Vagina (tissue), 2 donors: Measurements from ENCODE around the gene INTS6. TPM values are rescaled to one million over a fixed set of nuclear protein-coding genes. Genes with fewer than 3 reads are reported as not detected.
"Not testable (repeated sequence)": the region's sequence is repeated elsewhere in the genome, so short reads cannot be mapped to it uniquely, and the experiment has no call there.

Source experiments
- DNase-seq, 2 donors: peaks; one replicate each; pipeline ENCODE4 v3.0.0-alpha.2; 2017; ENCODE audit errors: extremely low spot score in 2 of 2
- H3K27ac ChIP-seq: fragments of 200-600 bp; sonication (generic); one replicate; pipeline ENCODE4 v1.5.1; 2019
- H3K27me3 ChIP-seq: fragments of 200-600 bp; sonication (generic); one replicate; pipeline ENCODE4 v1.5.1; 2019
- H3K36me3 ChIP-seq, 2 donors: fragments of 200-600 bp; sonication (generic); one replicate each; pipeline ENCODE4 v1.5.1; 2017 to 2019
- H3K4me1 ChIP-seq: fragments of 200-600 bp; sonication (generic); one replicate; pipeline ENCODE4 v1.5.1; 2019
- H3K4me3 ChIP-seq, 2 donors: fragments of 200-600 bp; sonication (generic); 1 replicate in 1 of 2; 2 replicates in 1 of 2; pipeline ENCODE4 v1.5.1; 2016 to 2019
- H3K9me3 ChIP-seq: fragments of 200-600 bp; sonication (generic); one replicate; pipeline ENCODE4 v1.5.1; 2019
- CTCF ChIP-seq, 3 experiments: fragments of 450-650 bp in 2 of 3; fragments of 200-600 bp in 1 of 3; sonication (generic) in 1 of 3; IDR thresholded peaks; one replicate each; pipeline ENCODE4 v1.5.1; 2017 to 2019; ENCODE audit warnings: antibody characterized with exemption in 3 of 3, mild to moderate bottlenecking in 2 of 3, moderate library complexity in 2 of 3
- POLR2A ChIP-seq, 2 donors: fragments of 450-650 bp; IDR thresholded peaks; one replicate each; pipeline ENCODE4 v1.6.1; 2017; ENCODE audit warnings: antibody characterized with exemption in 2 of 2, mild to moderate bottlenecking in 2 of 2, moderate library complexity in 2 of 2
- POLR2AphosphoS5 ChIP-seq, 2 donors: sonication (generic); formaldehyde crosslinking; IDR thresholded peaks; one replicate each; pipeline ENCODE4 v1.9.0; 2017; ENCODE audit warnings: antibody characterized with exemption in 2 of 2, mild to moderate bottlenecking in 2 of 2, low read depth in 1 of 2; ENCODE audit not compliant: insufficient read depth in 1 of 2
- intact Hi-C: fragments of 100-400 bp; cut with DNase I; formaldehyde crosslinking; loops from one replicate; pipeline ENCODE4 v1.15.1; 2023
- total RNA-seq: library from RNA; depleted of rRNA; stranded (reverse); fragments of >200 nt; gene quantifications from one replicate; pipeline ENCODE4 v1.2.3, GENCODE V29; 2016

INTS6 gene
- total RNA-seq, 1 donor from 2014 or later, result 56.2 TPM

DNA sequence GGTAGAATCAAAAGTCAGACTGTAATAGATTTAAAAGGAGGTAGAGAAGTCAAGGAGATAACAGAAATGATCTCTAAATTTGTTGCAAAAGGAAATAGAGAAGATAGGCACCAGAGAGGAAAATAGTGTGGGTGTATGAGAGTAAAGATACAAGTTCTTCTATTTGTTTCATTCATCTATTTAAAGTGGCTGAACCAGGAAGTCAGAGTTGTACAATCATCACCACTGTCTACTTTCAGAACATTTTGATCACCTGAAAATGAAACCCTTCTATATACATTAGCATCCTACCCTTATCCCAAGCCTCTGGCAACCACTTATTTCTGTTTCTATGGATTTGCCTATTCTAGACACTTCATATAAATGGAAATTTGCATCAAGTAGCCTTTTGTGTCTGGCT, 36.7 kb downstream of the INTS6 start:
- Histone ChIP-seq H3K4me1 (peaks cover 20% of the 10 kb centered on the region), H3K9me3 (no peaks in the 10 kb centered on the region), H3K27ac (no peak overlapping the region), H3K4me3 (no peak overlapping the region), H3K36me3 (no peaks in the 10 kb centered on the region), H3K27me3 (no peaks in the 10 kb centered on the region)
- intact Hi-C loops, result no loop called here
- no peak for TF ChIP-seq POLR2AphosphoS5 (IDR thresholded peaks at IDR 0.05; ENCODE audit: insufficient read depth in 1 of 2, low read depth in 1 of 2)
- DNase-seq, result no peak

GRCh38 chr13:51415339-51415738, 37.5 kb downstream of the INTS6 start:
- H3K36me3 ChIP-seq, DNase-seq, H3K4me3 ChIP-seq, intact Hi-C loops, H3K27ac ChIP-seq, H3K27me3 ChIP-seq, H3K9me3 ChIP-seq: not testable (repeated sequence)
- peaks cover 17% of the 10 kb centered on the region for H3K4me1 ChIP-seq

GRCh38 chr13:51412431-51412830, 40.4 kb downstream of the INTS6 start:
- TF ChIP-seq CTCF (IDR thresholded peaks at IDR 0.05) (no peak), POLR2A (IDR thresholded peaks at IDR 0.05) (no peak), POLR2AphosphoS5 (IDR thresholded peaks at IDR 0.05; ENCODE audit: insufficient read depth in 1 of 2, low read depth in 1 of 2) (no peak)
- H3K9me3 ChIP-seq, result no peaks in the 10 kb centered on the region
- peaks cover 5% of the 10 kb centered on the region for H3K4me1 ChIP-seq
- no peaks in the 10 kb centered on the region for H3K36me3 ChIP-seq
- H3K27ac ChIP-seq, result no peak overlapping the region
- H3K4me3 ChIP-seq, result no peak overlapping the region
- DNase-seq, result no peak
- no peaks in the 10 kb centered on the region for H3K27me3 ChIP-seq
- intact Hi-C loops, result no loop called here

- no peaks in the 10 kb centered on the region for H3K27me3 ChIP-seq
- no peak overlapping the region for H3K27ac ChIP-seq
- H3K36me3 ChIP-seq, result no peaks in the 10 kb centered on the region
- intact Hi-C loops, result no loop called here
- DNase-seq, result no peak
- peaks cover 4% of the 10 kb centered on the region for H3K4me1 ChIP-seq
- no peaks in the 10 kb centered on the region for H3K9me3 ChIP-seq
- H3K4me3 ChIP-seq, result no peak overlapping the region
- no peak for TF ChIP-seq POLR2AphosphoS5 (IDR thresholded peaks at IDR 0.05; ENCODE audit: insufficient read depth in 1 of 2, low read depth in 1 of 2)
- no peak for TF ChIP-seq CTCF (IDR thresholded peaks at IDR 0.05)
- TF ChIP-seq POLR2A (IDR thresholded peaks at IDR 0.05), result no peak
These were observed 47.7 kb downstream of the INTS6 start for GRCh38 chr13:51405176-51405575.

GRCh38 chr13:51397262-51397941, 55.4 kb downstream of the INTS6 start:
- Histone ChIP-seq H3K9me3 (no peaks in the 10 kb centered on the region), H3K27me3 (no peaks in the 10 kb centered on the region), H3K4me1 (peaks cover 19% of the 10 kb centered on the region), H3K27ac (peak overlapping the region; percentile 33), H3K4me3 (no peak overlapping the region), H3K36me3 (no peaks in the 10 kb centered on the region)
- intact Hi-C loops, result no loop called here
- no peak for TF ChIP-seq POLR2A (IDR thresholded peaks at IDR 0.05)
- TF ChIP-seq CTCF (IDR thresholded peaks at IDR 0.05), result no peak
- TF ChIP-seq POLR2AphosphoS5 (IDR thresholded peaks at IDR 0.05; ENCODE audit: insufficient read depth in 1 of 2, low read depth in 1 of 2), result peak in 1 of 2 donors; percentile 45
- no peak for DNase-seq

GRCh38 chr13:51396352-51396751, 56.5 kb downstream of the INTS6 start:
- Histone ChIP-seq H3K27me3 (no peaks in the 10 kb centered on the region), H3K9me3 (no peaks in the 10 kb centered on the region), H3K4me3 (no peak overlapping the region), H3K27ac (peak overlapping the region; percentile 33), H3K36me3 (no peaks in the 10 kb centered on the region), H3K4me1 (peaks cover 19% of the 10 kb centered on the region)
- no peak for DNase-seq
- intact Hi-C loops, result no loop called here
- no peak for TF ChIP-seq POLR2AphosphoS5 (IDR thresholded peaks at IDR 0.05; ENCODE audit: insufficient read depth in 1 of 2, low read depth in 1 of 2)
- TF ChIP-seq CTCF (IDR thresholded peaks at IDR 0.05), result no peak
- no peak for TF ChIP-seq POLR2A (IDR thresholded peaks at IDR 0.05)
